Anterior cingulate cortex (tissue), 58 donors: Measurements from ENCODE around the gene COL23A1.
A peak's percentile ranks its signal among the peaks of the same experiment; 100 is the strongest.
"Not testable (repeated sequence)": the region's sequence is repeated elsewhere in the genome, so short reads cannot be mapped to it uniquely, and the experiment has no call there.

Experiments used
- DNase-seq, 58 donors: peaks; one replicate each; lab custom pipeline; 2025; lab: John Stamatoyannopoulos, UW

COL23A1 gene

DNA sequence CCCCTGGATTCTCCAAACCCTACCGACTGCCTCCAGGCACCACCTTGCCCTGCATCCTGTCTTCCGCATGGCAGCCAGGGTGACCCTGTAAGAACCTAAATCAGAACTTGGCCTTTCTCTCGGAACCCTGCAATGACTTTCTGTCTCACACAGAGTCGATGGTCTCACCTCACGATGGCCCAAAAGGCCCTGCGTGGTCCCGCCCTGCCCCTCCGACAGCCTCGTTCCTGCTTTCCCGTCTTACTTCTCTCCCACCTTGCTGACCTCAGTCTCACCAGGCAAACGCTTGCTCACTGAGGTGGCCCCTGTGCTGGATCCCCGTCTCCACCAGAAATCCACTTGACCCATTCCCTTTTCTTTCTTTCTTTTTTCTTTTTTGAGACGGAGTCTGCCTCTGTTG lies 214.8 kb downstream of the COL23A1 start:
- DNase-seq, result no peak

DNA sequence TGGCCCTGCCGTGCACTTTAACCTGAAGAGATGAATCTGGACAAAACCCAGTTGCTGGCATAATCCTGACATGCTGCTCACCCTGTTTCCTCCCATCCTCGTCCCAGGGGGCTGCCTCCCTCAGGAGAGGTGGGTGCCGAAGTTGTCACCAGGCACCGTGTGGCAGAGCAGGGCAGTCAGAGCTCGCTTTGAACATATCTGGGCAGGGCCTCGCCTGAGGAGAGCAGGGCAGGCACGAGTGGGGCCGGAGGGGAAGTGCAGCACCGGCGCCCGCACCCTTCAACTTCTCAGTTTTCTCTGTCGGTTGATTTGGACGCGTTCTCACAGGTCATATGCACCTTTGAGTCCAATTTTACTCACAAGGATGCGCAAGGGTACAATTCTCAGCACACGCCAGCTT lies 216.5 kb downstream of the COL23A1 start:
- no peak for DNase-seq

DNA sequence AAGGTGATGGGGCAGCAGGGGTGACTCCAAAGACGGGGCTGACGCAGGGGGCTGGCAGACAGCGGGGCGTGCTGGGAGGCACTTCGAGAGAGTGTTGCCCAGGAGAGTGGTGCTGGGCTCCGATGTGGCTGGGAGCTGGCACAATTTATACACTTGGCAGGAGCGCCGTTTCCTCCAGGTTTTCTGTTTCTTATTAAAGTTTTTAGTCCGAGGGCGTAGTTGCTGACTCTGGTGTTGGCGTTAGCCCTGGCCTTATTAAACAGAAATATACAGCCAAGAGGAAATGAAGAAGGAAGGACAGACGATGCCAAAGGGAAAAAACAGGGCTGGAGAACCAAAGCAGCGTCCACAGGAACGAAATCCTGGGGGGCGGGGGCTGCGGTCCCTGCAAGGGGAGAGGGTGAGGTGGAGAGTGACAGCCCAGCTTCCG lies 218.0 kb downstream of the COL23A1 start:
- DNase-seq, result peak in 34 of 58 donors; percentile 5 to 68 (median 30)

DNA sequence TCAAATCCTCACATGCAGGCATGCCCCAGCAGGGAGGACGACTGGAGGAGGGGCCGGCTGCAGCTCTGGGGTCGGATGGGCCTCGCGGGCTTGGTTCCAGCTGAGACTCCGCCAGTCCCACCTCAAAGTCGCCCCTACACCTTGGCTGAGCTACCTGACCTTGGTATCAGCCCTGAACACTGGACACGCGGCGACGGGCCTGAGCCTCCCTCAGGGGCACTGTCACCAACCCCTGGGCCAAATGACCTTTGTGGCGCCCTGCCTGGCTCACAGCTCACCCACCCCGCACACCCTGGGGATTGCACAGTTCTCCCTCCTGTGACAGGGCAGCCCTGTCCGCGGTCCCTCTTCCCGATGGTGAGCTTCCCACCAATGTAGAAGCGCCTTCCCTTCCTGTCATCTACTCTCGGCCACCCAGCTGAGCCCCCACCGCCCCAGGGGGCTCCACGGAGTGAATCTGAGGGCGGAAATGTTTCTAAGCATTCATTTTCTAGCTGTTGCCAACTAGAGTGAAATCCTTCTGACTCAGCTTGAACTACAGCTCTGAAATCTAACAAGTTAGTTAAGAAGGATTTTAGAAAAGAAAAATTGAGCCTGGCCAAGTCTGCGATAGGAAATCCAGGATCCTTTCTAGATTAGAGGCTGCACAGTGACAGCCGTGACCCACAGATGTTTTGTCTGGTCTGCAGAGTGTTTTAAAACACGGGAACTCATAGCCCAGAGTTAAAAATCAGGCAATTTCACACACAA lies 218.7 kb downstream of the COL23A1 start:
- no peak for DNase-seq

DNA sequence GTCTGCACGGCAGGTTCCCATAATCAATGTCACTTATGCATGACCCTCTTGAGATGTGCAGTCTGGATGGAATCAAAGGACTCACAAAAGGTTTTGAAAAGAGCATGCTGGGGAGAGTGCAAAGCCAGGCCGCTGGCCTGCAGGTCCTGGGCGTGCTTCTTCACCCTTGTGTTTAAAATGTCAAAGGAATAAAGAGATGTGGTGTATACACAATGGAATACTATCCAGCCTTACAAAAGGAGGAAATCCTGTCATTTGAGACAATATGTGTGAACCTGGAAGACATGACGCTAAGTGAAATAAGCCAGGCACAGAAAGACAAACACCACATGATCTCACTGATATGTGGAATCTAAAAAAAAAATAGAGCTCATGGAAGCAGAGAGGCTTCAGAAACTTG lies 220.1 kb downstream of the COL23A1 start:
- no peak for DNase-seq

DNA sequence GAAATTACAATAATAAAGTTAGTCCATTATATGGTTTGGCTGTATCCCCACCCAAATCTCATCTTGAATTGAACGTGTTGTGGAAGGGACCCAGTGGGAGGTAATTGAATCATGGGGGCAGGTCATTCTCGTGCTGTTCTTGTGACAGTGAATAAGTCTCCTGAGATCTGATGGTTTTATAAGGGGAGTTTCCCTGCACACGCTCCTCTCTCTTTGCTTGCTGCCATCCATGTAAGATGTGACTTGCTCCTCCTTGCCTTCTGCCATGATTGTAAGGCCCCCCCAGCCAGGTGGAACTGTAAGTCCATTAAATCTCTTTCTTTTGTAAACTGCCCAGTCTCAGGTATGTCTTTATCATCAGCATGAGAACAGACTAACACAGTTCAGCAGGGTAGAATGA lies 220.7 kb downstream of the COL23A1 start:
- DNase-seq, result not testable (repeated sequence)

DNA sequence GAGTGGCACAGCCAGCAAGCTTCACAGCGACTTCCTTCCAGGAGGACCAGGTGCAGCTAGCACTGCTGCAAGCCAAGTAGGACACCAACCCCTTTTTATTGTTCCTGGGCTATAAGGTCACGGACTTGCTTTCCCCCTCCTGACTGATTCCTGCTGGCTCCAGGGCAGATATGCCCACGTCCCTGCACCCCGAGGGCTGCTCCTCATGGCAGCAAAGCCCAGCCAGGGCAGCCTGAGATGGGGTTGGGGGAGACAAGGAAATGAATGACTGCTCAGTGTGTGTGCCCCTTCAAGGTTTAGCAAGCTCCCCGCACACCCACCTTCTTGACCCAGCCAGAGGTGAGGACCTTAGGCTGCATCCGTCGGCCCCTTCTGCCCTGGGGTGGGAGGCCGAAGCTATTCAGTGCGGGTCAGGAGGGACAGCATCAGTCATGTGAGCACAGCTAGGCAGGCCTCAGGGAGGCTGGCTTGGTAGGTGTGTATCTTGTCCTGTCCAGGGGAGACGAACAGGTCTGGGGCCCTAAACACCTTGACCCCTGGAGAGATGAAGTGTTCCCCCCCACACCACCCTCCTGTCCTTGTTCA lies 221.4 kb downstream of the COL23A1 start:
- DNase-seq, result no peak

DNA sequence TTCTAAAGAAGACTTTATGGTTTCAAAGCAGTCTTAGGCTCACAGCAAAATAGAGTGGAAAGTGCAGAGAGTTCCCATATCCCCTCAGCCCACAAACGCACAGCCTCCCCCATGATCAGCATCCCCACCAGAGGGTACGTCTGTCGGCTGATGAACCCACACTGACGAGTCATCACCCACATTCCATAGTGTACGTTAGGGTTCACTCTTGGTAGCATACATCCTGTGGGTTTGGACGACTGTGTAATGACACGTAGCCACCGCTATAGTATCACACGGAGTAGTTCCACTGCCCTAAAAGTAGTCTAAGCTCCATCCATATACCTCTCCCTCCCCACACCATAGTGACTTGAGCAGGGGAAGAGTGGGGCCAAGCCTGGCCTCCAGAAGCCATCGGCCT lies 221.9 kb downstream of the COL23A1 start:
- no peak for DNase-seq

DNA sequence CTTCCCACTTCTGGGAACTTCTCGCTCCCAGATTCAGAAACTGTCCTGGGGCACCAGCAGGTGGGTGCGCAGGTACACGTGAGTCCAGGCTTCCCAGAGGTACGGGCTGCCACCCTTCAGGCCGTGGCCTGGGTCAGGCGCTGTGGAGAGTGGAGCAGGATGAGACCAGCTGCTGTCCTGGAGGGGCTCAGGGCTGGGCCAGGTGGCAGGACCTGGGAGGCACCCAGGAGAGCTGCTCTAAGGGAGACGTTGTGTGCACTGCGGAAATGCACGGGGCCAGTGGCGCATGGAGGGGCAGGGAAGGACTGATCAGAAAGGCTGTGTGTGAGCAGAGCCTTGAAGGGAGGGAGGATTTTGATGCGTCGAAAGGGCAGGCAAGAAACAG lies 222.5 kb downstream of the COL23A1 start:
- no peak for DNase-seq

DNA sequence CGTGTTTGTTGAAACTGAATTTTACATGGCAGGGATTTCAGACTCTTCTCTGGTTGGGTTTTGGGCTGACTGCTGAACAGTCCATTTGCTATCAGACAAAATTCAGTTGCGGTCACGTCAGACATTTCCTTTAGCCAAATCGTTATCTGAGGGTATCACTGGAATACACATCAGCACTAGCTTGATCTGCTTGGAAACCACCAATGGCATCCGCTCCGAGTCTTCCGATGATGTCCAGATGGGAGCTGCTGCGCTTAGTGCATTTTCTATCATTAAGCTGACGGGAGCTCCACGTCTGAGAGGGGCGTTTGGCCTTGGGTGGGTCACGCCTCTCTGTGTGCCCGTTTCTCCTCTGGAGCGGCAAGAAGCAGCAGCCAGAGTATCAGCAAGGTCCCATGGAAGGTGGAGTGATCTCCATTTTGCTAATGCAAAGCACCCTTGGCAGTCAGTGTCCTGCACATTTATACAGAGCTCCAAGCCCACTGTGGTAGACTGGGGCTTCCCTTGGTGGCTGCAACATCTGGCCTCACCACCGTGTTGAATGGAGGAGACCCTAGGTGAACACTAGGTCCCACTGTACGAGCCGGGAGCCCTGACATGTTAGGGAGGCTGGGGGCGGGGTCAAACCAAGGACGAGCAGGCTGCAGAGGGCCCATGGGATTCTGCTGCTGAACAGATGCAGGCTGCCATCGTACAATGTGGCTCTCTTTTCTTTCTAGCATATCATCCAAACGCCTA lies 223.0 kb downstream of the COL23A1 start:
- DNase-seq, result no peak

DNA sequence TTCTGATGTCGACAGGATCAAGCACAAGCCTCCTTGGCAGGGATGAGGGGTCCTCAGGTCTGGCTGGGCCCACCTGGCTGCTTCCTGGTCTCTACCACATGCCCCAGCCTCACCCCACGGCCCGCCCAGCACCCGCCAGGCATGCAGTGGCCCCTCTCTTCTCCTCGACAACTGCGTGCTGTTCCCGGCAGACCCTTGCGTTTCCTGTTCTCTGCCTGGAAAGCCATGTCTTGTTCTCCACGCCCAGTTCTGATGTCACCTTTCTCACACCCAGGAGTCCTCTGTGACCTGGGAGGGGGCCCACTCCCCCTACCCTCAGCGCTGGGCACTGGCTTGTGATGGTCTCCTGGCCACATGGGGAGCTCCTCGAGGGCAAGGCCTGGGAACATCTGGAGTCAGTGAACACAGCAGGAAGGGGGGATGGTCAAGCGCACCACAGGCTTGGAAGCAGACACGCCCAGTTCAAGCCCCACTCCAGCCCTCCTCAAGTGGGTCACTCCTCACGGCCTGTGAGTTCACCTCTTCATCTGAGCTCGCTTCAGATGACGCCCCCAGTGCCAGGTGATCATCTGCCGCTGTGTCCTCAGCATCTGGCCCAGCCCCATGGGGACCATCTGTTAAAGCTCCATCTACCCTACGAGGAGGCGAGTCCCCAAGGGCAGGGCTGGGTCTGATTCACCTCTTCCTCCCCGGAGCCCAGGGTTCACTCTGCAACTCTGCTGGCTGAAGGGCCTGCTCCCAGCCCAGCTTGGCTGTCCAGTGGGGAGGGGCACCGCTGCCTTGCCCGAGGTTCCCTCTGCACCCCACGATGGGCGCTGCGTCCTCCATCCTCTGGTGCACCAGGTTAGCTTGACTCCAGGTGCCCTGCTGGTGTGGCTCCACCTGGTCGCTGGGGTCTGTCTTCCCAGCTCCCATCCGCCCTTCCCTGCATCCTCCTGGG lies 224.4 kb downstream of the COL23A1 start:
- no peak for DNase-seq

DNA sequence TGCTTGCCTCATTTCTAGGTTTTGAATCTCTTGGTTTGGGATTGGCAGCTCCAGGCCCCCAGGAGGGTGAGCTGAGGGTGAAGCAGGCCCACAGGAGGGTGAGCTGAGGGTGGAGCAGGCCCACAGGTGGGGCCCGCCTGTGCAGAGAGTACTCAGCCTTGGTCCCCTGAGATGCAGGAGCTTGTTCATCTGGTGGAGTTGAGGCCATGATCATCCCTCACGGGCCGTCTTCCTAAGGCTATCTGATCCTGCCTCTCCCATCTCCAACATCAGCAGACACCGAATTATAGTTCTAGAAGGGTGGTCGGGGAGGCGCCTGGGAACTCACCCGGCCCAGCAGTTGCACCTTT lies 225.9 kb downstream of the COL23A1 start:
- no peak for DNase-seq

DNA sequence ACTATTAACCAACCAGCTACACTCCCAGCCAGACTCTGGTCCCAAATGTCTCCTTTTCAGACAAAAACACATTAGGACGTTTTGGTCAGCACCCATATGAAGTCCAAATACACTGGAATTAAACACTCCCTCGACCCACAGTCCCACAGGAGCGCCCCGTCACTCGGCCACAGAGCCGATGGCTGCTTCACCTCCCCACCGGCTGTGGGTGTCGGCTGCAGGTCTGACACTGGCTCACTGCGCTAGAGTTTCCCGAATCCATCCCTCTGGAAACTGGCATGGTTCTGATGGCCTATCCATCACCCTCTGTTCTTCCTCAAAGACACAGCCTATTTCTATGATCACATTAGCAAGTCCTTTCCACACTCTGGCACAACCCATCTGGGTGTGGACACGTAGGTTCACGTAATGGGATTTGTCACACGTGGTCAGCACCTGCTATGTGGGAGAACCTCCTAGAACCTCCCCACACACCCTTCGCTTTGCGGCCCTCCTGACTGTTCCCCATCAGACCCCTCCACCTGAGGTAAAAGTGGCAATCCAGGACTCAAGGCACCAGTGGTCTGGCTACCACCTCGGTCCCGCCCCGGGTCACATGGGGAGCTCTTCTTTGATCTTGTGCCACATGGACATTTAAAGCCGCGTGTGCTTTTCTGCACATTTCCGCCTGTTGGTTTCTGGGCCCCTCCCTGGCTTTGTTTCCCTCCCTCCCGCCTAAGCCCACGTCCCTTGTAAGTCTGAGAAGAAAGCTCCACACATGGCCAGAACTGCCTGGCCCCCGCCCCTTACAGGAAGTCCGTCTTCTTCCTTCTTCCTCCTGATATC lies 226.5 kb downstream of the COL23A1 start:
- DNase-seq, result no peak

DNA sequence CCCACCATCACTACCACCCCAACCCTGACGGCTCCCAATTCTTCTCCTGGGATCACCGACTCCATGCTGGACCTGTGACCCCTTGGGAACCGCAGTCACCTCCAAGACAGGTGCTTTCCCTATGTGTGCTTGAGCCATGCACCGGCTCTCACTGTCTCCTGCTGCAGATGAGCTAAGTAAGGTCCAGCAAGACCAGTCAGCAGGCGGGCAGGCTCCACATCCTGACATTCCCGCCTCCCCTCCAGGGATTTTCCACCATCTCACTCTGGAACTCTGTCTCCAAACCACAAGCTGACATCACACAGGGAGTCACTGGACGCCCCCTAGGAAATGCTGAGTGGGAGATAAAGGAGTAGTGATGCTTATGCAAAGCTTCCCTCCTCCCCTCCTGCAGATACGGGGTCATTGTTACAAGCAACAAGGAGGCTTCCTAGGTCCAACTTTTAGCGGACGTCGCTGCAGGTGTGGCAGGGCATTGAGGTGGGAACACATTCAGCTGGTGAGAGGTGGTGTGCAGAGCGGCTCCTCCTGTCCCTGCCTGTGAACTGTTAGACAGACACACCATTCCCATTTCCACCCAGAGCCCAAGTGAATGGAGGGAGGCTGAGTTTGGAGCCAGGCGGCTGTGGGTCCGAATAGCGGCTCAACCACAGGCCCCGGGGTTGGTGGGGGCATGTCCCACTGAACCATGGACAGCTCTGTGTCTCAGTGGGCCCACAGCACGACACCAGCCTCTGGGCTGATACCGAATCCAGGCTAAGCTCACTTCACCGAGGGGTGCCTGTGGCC lies 228.3 kb downstream of the COL23A1 start:
- no peak for DNase-seq

DNA sequence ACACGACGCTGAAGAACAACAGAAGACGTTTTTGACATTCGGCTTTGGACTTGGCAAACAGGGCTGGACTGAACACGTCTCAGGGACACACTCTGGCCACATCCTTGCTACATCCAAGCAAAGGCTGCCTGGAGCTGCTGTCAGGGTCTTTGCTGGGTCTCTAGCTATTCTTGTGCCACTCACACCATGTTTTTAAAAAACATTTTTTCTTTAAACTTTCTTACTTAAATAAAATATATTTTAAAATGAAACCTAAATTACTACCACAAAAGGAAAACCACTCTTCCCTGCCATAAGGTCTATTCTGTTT lies 229.3 kb downstream of the COL23A1 start:
- no peak for DNase-seq

DNA sequence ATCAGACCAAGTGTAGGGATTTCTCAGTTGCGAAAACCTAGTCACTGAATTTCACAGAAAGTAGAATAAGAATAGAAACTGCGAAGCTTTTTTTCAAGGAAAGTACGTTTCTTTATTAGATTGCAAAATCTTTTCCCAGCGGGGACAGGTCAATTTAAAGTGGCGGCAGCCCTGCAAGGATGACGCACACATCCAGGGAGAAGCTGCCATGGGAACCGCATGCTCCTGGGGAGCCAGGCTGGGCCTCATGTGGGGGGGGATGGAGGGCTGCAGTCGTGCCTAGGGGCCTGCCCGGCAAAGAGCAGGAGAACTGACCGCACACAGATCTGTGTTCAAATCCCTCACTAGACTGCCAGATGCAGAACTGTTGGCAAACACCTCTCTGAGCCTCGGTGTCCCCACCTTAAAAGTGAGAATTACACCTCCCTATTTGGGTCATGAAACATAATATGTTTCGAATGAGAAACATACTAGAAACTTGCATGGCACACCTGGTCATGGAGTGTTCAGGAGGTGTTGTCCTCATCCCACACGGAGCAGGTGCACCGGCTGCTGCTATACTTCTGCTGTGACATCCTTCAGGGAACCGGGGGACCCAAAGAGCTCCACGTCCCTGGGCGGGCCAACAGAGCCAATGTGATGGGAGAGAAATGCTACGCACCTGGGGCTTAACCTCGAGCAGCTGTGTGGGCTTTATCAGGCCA lies 229.8 kb downstream of the COL23A1 start:
- no peak for DNase-seq

DNA sequence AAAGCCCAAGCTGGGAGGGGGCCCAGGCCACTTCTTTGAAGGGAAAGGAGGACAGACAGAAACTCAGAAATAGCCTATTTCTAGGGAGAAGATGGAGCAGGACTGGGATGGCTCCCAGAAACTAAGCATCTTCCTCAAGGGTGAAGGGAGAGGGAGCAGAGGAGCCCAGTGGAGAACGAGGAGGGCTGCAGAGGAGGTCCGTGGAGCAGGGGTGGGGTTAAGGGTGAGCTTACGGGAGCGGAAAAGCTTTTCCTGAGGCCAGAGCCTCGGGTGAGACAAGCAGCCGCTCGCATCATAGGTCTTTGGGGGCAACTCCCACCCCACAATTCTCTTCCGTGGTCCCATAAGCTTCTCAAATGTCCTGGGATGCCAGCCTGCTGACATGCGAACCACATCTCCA lies 230.5 kb downstream of the COL23A1 start:
- DNase-seq, result no peak

DNA sequence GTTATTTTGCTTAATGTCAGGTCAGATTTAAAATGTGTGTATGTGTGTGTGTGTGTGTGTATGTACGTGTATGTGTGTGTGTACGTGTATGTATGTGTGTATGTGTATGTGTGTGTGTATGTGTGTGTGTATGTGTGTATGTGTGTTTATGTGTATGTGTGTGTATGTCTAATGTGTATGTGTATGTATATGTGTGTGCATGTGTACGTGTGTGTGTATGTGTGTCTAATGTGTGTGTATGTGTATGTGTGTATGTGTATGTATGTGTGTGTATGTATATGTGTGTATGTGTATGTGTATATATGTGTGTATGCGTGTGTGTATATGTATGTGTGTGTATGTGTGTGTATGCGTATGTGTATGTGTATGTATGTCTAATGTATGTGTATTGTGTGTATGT lies 232.5 kb downstream of the COL23A1 start:
- DNase-seq, result no peak

DNA sequence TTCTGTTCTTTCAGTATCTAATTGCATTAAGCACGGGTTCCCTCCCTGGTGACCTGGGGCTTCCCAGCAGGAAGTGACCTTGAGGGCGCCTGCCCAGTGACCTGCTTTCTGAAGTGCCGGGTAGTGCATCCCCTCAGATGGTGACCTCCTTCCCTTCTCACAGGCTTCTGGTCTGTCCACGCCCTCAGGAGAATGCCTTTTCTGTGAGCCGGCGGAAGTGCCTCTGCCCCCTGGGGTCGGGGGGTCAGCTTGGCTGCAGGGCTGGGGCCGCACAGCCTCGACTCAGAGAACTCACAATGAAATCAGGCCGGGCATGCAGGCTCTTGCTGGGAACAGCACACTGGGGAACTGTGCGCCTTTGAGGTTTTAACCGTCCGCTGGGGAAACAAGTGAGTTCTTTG lies 233.1 kb downstream of the COL23A1 start:
- DNase-seq, result peak in 10 of 58 donors; percentile 5 to 48 (median 24)
